GM21717 (cell line): ENCODE measurements around the gene SCYGR1.
"Not testable (repeated sequence)": the region's sequence is repeated elsewhere in the genome, so short reads cannot be mapped to it uniquely, and the experiment has no call there.

Experiments
- ATAC-seq: cut with Tn5 transposase; IDR thresholded peaks from one replicate; pipeline ENCODE4 v1.9.1; 2021; ENCODE audit warnings: mild to moderate bottlenecking, moderate library complexity; ENCODE audit not compliant: unreplicated experiment

The SCYGR1 gene

GRCh38 chr2:227387583-227387982 is at the start of gene SCYGR1:
TSS of gene SCYGR1 (minus strand) at chr2:227387949. CDS start at chr2:227387949, 0 bp downstream.
- not testable (repeated sequence) for ATAC-seq

DNA sequence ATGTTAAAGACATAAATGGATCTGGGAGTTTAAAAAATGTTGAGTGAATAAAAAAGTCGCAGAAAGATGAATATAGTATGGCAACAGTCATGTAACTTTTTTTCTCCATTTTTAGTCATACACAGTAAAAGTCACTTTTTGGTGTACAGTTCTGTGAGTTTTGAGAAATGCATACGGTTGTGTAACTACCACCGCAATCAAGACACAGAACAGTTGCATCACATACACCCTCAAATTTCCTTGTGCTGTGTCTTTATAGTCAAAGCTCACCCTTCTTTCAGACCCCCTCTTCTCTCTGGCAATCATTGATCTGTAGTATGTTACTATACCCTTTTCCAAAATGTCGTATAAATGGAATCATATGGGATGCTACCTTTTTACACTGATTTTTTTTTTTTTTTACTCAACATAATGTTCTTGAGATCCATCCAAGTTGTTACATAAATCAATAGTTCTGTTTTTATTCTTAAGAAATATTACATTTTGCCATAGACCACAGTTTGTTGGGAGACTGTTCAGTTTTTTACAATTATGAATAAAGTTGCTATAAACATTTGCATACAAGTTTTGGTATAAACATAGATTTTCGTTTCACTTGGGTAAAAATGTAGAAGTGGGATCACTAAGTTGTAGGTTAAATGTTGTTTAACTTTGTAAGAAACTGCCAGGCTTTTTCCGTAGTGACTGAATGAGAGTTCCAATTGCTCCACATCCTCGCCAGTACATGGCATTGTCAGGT is 48.9 kb upstream of the SCYGR1 start:
- ATAC-seq: no peak

- ATAC-seq: no peak
Observed at GRCh38 chr2:227433171-227433570, 45.4 kb upstream of the SCYGR1 start.

GRCh38 chr2:227430639-227431038 is 42.9 kb upstream of the SCYGR1 start:
- no peak for ATAC-seq

GRCh38 chr2:227428731-227429285 is 41.1 kb upstream of the SCYGR1 start:
- ATAC-seq: no peak

DNA sequence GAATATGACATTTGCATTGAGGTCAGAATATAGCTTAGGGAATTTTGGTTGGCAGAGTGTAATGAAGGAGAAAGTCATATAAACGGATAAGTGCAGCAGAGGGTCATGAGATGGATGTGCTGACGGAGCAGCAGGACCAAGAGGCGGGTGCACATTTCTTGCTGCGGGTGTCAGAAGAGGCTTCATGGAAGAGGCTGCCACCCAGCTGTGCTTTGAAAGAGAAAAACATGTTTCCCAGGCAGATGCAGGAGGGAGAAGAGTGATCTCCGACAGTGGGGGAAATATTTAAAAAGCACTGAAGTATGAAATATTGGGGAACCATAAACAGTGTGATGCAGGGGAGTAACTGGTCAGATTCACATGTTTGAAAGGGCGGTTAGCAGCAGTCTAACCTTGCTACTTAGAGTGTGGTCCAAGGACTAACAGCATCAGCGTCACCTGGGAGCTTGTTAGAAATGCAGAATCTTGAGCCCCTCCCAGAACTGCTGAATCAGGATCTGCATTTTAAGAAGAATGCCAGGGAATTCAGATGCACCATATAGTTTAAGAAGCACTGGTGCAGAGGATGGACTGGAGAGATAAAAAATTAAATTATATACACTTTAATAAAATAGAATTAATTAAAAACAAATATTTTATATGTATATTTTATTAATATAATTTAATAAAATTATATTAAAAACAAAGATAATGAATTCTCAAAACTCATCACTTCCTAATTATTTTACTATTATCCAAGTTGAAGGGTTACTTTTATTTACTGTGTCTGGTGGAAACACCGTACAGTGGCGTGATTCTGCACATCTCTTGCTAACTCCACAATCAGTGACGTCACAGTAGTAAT is 36.1 kb upstream of the SCYGR1 start:
- no peak for ATAC-seq

GRCh38 chr2:227420087-227421052 is 32.6 kb upstream of the SCYGR1 start:
- ATAC-seq: no peak

DNA sequence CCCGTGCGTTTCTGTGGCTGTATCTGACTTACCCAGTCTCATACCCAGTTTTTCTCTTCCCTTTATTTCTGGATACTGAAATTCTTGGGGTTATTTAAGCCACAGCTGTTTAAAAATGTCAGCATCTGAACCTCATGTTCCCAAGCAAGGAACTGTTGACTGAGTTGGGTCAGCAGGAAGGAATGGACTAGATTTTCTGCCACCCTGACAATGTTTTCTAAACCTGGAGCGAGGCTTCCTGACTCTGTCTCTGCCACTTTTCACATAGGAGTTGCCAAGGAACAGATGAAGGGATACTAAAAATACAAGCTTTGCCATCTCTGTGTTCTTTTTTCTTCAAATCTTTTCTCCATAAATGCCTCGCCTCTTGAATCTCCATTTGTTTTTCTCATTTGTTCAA is 29.0 kb upstream of the SCYGR1 start:
- no peak for ATAC-seq

DNA sequence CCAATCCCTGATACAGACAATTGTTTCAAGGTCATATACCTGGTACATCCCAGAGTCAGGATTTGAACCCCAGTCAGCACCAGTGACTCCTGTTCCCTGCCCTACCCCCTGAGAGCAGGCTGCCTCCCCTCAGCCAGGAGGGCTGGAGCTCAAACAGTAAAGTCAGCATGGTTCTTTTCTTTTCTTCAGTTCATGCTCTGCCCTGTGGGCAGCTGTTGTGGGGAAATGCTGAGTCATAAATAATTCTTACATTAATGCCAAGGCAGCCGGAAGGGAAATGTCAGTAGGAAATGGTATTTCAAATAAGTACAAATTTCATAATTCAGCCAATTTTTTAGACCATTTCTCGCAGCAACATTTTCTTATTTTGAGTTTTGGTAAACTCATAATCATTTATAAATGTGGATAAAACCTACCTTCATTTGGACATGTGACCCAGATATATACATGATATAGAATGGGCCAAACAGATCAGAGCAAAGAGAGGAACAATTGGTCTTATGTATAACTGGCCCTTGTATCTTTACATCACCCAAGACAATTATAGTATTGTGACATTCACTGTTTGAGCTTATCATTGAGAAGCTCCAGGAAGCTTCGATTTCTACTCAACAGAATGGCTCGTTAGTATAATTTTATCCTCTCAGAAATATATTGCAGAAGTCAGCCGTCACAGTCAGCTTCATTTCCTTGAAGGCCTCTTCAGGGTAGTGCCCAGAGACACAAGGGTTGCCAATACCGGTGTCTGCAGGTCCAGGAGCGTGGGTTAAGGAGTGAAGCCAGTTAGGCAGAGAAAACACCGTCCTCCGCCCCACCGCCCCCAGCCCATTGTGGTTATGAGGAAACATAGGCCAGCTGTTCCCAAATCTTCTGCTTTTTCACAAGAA is 28.0 kb upstream of the SCYGR1 start:
- peak; percentile 27 for ATAC-seq

DNA sequence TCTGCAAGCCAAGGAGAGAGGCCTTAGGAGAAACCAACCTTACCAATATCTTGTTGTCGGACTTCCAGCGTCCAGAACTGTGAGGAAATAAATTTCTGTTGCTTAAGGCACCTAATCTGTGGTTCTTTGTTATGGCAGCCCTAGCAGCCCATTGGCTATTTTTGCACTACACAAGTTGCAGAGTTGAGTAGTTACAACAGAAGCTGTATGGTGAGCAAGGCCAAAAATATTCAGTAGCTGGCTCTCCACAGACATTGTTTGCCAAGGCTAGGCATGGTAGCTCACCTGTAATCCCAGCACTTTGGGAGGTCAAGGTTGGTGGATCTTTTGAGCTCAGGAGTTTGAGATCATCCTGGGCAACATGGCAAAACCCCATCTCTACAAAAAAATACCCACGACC is 27.1 kb upstream of the SCYGR1 start:
- ATAC-seq: no peak

GRCh38 chr2:227413371-227413770 is 25.6 kb upstream of the SCYGR1 start:
- ATAC-seq: no peak

DNA sequence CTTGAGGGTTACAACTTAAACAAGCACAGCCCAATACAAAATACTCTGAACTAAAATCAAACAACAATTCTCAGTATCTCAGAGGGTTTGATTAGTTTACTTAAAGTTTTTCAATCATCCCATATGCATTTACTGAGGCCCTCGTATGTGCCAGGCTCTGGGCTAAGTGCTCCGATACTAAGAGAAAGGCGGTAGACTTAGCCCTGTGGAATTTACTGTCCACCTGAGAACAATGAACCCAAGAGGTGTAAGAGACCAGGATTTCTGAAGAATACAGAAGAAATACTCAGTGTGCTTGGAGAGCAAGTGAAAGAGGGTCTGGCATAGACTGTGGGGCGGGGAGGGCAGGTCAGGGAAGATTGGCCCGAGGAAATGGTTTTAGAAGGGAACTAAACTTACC is 25.1 kb upstream of the SCYGR1 start:
- ATAC-seq: no peak

- no peak for ATAC-seq
Observed at GRCh38 chr2:227411990-227412350, 24.2 kb upstream of the SCYGR1 start.

GRCh38 chr2:227411320-227411989 is 23.7 kb upstream of the SCYGR1 start:
- ATAC-seq: peak; percentile 89

GRCh38 chr2:227410191-227410590 is 22.4 kb upstream of the SCYGR1 start:
- no peak for ATAC-seq

- ATAC-seq: no peak
Observed at GRCh38 chr2:227407591-227408151, 19.9 kb upstream of the SCYGR1 start.

DNA sequence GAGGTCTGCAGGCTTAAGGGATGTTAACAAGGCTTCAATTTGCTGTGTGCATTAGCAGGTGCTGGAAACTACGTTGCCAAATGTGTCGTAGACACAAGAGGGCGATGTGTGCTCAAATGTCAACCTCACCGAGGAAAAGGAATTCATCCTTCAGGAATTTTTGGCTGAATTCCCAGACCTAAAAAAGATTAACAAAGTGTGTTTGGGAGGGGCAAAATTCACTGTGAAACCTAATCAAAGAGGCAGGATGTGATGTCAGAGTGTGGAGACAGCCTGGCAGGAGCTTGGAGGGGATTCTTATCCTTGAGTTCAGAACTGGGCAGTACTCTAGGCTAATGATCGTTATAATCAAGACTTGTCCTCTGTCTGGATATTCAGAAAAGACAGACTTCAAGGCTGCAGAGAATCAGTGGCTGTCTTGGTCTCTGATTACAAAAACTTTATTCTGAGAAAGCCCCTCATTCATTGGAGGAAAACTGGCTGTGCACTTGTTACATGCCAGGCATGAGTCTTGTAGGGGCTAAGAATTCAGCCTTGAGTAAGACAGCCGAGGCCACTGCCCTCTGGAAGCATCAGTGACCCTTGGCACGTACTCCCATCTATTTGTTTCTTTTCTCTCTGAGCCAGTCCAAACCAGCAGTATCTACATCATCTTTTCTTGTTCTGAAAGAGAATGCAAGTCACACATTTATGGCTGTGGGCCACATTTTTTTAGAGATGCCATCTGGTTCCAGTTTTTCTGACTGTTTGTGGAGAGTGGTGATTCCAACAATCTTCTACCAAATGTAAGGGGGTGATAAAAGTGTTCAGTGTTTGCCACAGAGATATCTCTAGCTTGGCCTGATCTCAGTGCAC is 18.7 kb upstream of the SCYGR1 start:
- peak; percentile 50 for ATAC-seq
